ENCODE data around the gene LARGE1.

GRCh38 chr22:33758961-33759360 is 161.3 kb downstream of the LARGE1 start:
- TF ChIP-seq CTCF (IDR thresholded peaks at IDR 0.05; ENCODE audit: control extremely low read depth in 1 of 3, insufficient read depth in 1 of 3, low read depth in 1 of 3, low read length in 3 of 3), result no peak
- no peak for TF ChIP-seq RAD21 (IDR thresholded peaks at IDR 0.05 in 1 of 2, conservative IDR thresholded peaks at IDR 0.05 in 1 of 2; ENCODE audit: low read depth in 2 of 2, low read length in 2 of 2)
- no peak for TF ChIP-seq TAF1 (IDR thresholded peaks at IDR 0.05; ENCODE audit: low read depth, low read length)
- TF ChIP-seq EZH2 (IDR thresholded peaks at IDR 0.05; ENCODE audit: low read depth, low read length, severe bottlenecking), result no peak
- no peak for TF ChIP-seq CHD2 (IDR thresholded peaks at IDR 0.05; ENCODE audit: low read length)
- TF ChIP-seq RNF2 (IDR thresholded peaks at IDR 0.05; ENCODE audit: borderline replicate concordance, low read depth, low read length, missing control alignments, poor library complexity, severe bottlenecking), result no peak
- TF ChIP-seq, protein P1, sequence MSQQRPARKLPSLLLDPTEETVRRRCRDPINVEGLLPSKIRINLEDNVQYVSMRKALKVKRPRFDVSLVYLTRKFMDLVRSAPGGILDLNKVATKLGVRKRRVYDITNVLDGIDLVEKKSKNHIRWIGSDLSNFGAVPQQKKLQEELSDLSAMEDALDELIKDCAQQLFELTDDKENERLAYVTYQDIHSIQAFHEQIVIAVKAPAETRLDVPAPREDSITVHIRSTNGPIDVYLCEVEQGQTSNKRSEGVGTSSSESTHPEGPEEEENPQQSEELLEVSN (IDR thresholded peaks at IDR 0.05), result no peak
- no peak for TF ChIP-seq EP300 (IDR thresholded peaks at IDR 0.05; ENCODE audit: borderline replicate concordance in 1 of 2, low read depth in 2 of 2, low read length in 2 of 2)
- TF ChIP-seq SUZ12 (IDR thresholded peaks at IDR 0.05; ENCODE audit: low read length), result no peak
- no peak for TF ChIP-seq KDM1A (IDR thresholded peaks at IDR 0.05; ENCODE audit: borderline replicate concordance, low read length)
- no peak for TF ChIP-seq GTF2F1 (IDR thresholded peaks at IDR 0.05; ENCODE audit: borderline replicate concordance, low read depth, low read length)
- TF ChIP-seq POLR2A (IDR thresholded peaks at IDR 0.05; ENCODE audit: control extremely low read depth in 1 of 2, low read depth in 2 of 2, low read length in 2 of 2), result no peak
- no peak for TF ChIP-seq HDAC2 (IDR thresholded peaks at IDR 0.05; ENCODE audit: borderline replicate concordance in 1 of 2, low read depth in 2 of 2, low read length in 2 of 2)
